T-helper 22 cell (primary cell): ENCODE data around the gene STAM2.
"Not testable (repeated sequence)": the region's sequence is repeated elsewhere in the genome, so short reads cannot be mapped to it uniquely, and the experiment has no call there.

Experiments used
- DNase-seq: peaks from one replicate; pipeline ENCODE4 v3.0.0-alpha.2; 2020; ENCODE audit warnings: low read depth

Gene STAM2

DNA sequence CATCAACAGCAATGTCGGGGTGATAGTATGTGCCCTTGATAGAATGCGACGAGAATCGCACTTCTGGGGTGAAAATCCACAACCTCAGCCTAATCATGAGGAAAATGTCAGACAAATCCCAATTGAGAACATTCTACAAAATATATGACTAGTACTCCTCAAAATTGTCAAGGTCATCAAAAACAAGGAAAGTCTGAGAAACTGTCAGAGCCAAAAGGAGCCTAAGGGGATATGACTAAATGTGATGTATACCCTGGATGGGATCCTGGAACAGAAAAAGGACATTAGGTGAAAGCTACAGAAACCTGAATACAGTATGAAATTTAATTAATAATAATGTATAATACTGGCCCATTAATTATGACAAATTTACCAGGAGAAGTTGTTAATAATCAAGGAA lies 69.1 kb downstream of the STAM2 start:
- DNase-seq = no peak

DNA sequence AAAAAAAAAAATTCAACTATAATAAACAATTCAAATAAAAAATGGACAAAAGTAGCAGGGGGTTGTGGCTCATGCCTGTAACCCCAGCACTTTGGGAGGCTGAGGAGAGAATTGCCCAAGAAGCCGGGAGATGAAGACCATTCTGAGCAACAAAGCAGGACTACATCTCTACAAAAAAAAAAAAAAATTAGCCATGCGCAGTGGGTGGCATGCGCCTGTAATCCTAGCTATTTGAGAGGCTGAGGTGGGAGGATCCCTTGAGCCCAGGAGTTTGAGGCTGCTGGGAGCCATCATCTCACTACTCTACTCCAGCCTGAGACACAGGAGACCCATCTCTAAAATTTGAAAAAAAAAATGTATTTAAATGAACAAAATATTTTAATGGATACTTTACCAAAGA lies 72.3 kb downstream of the STAM2 start:
- no peak for DNase-seq

DNA sequence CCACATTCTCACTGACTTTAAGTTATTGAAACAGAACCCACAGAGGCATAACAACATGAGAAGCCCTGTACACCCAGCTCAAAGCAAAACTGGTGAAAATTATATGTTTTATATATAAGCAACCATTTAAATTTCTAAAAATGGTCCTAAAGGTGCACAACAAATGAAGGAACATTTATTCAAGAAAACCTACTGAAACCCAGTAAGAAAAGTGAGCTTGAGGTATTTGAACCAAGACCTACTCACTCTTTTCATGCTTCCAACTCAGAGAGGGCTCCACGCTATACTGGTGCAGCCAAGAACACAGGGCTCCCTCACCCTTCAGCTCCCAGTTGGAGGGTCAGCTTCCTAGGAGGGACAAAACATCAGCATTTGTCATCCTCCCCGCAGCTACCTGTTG lies 74.6 kb downstream of the STAM2 start:
- DNase-seq = no peak

DNA sequence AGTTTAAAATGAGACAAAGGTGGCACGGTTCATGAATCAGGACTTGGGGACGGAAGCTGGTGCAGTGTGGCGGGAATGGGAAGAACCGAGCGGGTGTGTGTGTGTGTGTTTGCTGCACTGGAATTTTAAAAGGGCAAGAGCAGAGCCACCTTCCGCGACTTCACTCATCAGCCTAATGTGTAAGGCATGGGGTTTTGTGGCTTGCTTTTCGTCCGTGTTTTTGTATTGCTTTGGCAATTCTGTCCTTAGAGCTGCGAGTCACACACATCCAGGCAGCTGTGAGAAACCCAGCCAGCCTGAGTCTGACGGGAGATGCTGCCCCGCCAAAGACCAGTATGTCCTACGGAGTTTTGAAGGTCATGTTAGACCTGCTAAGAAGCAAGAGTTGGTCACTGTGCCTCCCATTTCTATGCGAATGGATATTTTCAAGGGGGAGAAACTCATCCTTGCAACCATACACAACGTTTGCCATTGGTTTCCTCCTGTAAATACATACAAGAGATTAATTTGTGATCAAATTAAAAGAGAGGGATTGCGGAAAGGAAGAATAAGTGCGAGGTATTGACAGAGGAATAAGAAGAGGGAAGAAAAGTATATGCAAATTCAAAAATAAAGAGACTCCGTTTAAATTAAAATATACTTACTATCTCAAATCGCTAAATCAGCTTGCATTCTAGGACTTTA lies 76.1 kb downstream of the STAM2 start:
- DNase-seq = no peak

DNA sequence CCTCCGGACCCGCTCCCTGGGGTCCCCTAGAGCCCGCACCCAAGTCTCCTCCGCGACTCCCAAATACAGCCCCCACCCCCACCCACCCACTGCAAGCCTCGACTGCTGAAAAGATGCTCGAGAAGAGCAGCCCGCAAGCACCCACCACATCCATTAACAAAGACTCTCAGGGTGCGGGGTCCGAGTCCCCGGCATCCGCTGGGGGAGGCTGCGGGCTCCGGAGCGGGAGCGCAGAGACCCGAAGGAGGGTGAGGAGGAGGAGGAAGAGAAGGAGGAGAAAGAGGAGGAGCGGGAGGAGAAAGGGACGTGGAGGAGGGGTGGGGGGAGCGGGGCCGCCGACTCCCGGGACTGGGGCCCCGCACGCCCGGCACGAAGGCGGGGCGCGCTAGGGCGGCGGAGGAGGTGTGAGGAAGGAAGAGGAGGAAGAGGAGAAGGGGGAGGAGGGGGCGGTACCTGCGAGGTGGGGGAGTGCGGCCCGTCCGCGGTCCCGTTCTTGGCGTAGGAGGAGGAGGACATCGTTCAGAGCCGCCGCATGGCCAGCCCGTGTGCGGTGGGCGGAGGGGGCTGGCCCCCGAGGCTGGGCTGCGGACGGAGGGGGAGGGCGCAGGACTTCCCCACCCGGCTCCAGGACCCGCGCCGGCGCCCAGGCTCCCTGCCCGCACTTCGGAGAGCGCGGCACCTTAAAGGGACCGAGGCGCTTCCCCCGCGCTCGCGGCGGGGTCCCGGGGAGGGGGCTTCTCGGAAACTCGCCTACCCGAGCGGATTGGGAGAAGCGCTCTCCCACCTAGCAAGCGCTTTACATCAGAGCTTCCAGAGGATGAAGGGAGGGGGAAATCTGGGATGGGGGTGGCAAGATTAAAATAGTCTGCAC lies 76.8 kb downstream of the STAM2 start, which contains the start of gene CACNB4:
Gene CACNB4 (minus strand): TSS at position 549 of the 871 bp plus-strand sequence.
- DNase-seq = no peak

DNA sequence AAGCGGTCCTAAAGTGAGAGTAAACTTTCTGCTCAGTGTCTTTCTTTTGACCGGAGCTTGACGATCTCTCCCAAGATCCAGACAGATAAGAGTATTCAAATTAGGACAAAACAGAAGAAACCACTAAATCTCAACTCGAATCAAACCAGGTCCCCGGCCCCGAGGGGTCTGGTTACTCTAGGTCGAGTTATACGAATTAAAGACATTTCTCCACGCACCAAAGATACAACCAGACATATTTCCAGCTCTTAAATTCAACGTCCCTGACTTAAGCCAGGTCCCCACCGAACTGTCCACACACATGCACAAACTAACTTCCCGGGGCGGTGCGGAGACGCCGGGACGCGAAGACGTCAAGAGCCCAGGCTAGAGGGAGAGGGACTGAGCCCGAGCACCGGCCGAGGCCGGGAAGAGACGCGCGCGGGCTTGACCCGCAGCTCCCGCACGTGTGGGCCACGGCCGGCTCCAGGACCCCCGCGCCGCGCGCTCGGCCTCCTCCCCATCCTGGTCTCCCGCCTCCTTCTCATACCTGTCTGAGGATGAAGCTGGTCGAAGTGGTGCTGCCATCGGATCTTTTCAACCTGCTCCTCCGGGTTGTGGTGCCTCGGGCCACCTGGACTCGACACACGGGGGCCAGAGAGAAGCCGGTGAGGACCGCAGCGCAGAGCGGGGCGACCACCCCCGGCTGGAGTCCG lies 77.6 kb downstream of the STAM2 start:
- DNase-seq = no peak

DNA sequence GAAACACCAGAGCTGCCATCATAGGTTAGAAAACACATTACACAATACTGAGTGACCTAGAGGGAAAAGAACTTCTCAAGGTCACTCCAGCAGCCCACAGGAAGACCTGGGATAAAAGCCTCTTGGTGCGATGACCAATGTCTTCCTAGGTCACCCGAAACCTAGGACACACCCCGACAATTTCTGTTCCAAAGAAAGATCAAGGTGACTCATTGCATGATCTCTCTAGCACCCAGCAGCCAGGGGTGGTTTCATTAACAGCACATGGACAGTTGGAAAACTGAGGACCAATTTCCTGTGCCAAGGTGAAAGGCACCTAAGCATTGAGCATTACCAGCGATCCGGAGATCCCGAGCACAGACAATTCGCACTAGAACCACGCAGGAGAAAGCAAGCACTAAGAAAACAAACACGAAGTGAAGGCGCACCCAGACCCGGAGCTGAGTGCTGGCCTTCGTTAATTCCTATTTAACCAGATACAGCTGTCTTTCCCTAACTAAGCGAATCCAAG lies 78.2 kb downstream of the STAM2 start:
- DNase-seq = no peak

DNA sequence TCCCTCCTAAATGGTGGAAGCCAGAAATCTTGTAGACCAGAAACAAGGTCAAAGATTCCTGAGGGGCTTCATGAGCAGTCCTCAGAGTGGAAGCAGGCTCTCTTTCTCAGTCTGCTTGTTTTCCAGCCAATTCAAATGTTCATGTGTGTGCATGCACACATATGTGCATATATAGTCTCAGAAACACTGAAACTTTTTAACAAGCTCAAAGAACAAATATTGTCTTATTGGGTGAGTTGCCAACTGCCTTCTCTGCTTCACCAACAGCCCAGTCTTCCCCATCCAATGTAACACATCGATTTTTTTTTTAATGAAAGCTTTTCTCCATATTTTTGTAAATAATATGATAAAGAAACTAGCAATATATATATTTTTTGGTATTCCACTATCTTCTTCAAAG lies 80.4 kb downstream of the STAM2 start:
- DNase-seq = no peak

DNA sequence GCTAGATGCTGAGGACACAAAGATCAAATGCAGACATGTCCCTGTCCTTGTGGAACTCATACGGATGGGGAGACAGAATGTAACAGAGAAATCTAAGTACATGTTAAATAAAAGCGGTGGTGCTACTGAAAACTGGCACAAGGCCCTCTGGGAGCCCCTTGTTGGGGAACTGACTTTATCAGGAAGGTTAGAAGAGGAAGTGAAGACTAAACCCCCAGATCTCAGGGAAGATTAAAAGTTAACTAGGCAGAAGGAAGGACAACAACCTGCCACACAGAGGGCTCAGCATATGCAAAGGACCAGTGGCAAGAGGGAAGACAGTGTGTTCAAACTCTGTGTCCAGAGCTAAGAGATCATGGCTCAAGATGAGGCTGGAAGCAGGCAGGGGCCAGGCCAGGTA lies 81.5 kb downstream of the STAM2 start:
- DNase-seq = no peak

DNA sequence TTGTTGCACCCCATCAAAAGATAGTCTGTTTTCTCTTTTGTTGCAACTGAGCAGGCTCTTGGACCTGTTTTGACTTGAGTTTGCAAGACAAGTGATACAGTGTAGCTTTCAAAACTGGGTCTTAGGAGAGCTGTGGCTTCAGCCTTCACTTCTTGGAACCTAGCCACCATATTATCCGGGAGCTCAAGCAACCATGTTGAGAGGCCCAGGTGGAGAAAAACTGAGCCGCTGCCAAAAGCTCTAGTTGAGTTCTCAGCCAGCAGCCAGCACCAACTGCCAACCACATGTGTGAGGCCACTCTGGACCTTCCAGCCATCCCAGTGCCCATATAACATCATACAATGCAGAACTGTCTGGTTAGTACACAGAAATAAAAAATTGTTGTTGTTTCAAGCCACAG lies 82.1 kb downstream of the STAM2 start:
- DNase-seq = no peak

DNA sequence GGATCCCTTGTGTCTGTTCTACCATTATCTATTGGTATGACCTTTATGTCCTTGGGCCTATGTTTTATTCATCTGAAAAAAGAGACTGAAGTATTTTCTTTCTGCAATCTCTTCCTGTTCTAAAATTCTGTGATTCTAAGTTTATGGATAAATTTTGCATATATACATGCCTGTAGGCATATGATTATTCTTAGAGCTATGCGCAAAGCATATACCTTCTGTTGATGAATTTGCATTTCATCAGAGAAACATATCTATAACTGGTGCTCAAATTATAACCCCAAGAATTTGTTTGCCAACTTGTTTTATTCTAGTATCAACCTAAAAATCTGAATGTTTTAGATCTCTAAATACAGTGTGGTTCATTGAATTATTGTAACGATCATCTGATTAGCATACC lies 83.5 kb downstream of the STAM2 start:
- no peak for DNase-seq

DNA sequence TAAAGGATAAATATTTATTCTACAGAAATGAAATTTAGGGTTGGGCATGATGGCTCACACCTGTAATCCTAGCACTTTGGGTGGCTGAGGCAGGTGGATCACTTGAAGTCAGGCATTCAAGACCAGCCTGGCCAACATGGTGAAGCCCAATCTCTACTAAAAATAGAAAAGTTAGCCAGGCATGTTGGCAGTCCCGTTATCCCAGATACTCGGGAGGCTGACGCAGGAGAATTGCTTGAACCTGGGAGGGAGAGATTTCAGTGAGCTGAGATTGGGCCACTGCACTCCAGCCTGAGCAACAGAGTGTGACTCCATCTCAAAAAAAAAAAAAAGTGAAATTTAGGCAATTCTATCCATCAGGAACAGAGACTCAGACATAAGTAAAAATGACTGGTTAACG lies 84.8 kb downstream of the STAM2 start:
- not testable (repeated sequence) for DNase-seq

DNA sequence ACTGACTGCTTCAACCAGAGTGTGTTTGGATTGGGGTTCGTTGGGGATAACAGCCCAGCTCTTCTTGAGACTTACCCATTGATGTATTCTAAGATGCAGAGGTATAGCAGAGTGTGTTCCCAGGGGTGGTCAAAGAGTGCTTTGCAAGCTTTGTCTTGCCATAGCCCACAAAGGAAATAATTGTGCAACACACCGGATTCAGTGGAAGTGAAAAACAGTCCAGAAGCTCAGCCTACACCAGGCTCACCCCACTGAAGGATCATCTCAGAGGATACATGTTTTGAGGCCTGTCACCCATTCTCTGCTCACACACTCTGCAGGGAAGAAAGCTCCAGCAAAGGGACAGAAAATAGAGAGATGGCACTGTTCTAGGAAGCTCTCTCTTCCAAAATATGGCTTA lies 86.3 kb downstream of the STAM2 start:
- DNase-seq = no peak

DNA sequence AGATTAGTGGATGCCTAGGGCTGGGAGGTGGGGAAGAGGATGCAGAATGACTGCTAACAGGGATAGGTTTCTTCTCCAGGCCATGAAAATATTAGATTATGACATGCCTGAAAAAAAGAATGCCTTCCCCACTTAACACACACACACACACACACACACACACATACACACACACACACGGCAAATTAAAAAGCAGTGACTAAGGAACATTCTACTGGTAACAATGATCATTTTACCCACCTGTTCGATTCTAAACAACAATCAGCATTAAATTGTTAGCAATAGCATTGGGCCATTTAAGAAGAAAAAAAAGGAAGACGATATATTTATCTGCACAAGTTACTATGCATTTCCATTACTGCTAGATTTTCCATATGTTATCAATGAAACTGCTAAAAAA lies 87.6 kb downstream of the STAM2 start:
- no peak for DNase-seq

DNA sequence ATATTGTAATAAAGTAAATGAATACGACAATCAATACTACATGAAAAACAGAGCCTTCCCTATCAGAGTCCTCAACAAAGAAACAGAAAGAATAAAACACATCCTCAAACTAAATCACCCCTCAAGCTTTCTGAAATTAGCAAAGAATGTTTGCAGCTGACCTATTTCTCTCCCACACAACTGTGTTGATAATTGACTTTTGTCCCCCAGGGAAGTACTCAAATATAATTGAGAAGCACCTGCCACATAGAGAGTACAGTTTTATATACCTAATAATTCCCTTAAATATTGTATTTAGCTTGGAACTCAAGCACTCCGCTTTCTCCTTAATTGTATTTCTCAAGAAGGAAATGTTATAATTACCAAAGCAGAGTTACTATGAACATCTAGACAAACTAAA lies 89.3 kb downstream of the STAM2 start:
- DNase-seq = no peak

DNA sequence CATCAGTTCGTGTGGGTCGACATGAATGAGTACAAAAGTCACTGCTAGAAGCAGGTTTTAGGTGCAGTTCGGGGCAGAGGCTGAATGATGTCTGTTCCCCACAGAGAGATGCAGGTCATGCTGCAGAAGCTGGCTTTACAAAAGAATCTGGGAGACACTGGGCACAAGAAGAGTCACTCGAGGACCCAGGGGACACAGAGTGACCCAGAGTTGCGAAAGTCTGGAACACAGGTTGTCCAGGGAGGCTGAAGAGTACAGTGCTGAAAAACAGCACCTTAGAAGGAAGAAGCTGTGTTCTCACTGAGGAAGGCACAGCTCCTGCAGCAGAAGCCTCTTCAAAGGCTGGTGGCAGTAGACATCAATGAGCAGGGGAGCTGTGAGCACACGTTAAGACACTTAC lies 91.5 kb downstream of the STAM2 start:
- no peak for DNase-seq

DNA sequence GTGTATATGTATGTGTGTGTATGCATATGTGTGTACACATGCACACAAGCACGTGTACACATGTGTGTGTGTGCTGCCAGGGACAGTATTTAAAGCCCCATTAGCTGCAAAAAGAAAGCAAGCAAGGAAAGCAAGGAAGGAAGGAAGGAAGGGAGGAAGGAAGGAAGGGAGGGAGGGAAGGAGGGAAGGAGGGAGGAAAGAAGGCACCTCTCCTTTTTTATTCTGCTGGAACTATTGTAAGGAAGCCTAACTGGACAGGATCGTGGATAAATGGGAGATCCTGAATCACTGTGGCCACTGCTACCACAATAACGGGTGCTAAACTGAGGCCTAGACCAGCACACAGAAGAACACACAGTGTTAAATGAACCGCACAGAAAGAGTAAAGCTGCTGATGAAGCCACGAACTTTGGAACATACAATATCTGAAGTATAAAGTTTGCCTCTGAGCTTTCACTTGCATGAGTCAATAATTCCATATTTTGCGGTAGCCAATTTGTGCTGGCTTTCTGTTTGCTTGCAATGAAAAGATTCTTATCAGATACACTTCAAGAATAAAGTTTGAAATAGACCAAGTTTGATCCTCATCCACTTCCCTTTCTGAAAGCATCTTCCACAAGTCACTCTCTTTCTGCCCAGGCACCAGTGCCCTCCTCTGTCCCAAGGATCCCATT lies 92.2 kb downstream of the STAM2 start:
- no peak for DNase-seq

DNA sequence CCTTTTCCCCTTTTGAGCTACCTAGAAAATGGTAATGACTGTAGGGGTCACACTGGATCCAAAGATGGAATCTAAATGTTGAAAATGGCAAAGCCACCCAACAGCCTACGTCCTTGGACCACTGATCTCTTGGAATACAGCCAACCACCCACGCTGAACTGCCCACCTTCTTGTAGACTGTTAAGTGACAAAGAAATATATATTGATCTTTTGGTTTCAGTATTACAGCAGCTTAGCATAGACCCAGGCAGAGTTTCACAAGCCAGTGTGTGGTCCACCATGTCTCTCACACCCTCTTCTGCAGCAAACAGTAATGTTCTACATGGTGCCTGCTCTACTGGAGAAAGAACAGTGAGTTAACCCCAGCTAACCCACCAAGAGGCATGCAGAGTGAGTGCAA lies 96.9 kb downstream of the STAM2 start:
- DNase-seq = no peak

DNA sequence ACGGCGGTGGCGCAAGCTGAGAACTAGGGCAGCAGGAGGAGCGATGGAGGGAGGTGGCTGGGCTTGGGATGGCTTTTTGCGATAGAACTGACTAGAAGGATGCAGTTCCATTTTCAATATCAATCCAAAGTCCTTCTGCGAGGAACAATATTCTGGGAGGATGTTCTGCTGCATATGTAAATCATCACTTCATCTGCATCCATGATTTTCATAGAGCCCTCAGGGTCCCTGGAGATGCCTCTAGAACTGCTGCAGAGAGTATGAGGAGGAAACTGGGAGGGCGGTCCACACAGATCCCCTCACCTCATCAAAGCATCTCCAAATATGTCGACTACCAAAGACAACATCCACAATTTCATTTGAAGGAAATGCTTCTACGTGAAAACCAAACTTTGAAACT lies 97.5 kb downstream of the STAM2 start:
- no peak for DNase-seq

DNA sequence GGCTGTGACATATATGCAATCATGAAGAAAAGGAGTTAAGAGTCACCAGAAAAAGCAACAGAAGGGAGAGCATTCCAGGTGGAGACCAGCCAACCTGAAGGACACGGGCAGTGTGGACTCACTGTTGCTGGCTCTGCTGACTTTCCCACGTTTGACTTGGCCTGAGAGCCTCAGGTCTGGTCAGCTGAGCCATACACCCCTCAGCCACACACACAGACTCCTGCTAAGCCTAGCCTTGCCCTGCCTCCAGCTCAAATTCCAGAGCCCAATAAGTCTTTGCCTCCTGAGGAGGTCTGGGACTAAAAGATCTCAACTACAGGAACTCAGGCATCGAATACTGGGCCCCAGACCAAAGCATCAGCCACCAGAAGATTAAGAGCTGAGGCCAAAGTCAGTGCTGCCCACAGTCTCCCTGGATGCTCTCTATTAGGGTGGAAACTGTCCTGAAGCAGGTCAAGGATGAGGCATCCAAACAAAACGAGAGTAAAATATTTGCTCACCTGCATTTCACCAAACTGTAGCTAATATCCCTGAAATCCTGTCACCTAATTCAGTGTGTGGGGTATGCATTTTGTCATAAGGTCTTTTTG lies 100.0 kb downstream of the STAM2 start:
- no peak for DNase-seq

DNA sequence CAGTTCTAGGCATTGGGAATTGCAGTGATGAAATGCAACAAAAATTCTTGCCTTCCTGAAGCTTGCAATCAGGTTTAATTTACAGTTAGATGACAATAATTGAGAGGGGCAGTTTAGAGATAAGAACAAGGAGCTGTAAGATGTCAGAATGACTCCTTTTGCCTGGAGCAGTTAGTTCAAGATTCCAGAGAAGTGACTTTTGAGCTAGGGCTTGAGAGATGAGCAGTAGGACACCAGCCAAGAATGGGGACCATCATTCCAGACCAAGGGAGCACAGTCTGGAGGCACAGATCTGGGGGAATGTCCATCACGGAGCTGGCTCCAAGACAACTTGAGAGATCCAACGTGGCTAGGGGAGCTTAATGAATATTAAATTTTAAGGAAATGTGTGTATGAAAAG lies 103.6 kb downstream of the STAM2 start:
- no peak for DNase-seq

DNA sequence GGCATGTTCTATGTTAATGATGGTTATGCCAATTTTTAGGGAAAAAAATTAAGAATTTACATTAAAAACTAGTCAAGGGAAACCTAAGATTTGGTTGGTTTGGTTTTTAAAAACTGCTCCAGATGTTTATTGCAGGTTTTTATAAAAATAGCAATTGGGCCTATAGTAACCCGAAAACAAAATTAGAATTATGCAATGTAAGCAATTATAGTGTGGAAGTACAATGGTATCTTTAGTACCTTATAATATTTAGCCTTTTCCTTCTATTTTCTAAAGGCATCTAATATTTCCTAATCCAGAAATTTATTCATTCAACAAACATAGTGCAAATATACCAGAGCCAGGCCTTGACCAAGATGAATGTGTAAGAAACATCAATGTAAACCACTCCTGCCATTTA lies 104.0 kb downstream of the STAM2 start:
- no peak for DNase-seq
